ENCODE data around the gene PTPN7.
"Not testable (repeated sequence)": the region's sequence is repeated elsewhere in the genome, so short reads cannot be mapped to it uniquely, and the experiment has no call there.

Gene PTPN7

DNA sequence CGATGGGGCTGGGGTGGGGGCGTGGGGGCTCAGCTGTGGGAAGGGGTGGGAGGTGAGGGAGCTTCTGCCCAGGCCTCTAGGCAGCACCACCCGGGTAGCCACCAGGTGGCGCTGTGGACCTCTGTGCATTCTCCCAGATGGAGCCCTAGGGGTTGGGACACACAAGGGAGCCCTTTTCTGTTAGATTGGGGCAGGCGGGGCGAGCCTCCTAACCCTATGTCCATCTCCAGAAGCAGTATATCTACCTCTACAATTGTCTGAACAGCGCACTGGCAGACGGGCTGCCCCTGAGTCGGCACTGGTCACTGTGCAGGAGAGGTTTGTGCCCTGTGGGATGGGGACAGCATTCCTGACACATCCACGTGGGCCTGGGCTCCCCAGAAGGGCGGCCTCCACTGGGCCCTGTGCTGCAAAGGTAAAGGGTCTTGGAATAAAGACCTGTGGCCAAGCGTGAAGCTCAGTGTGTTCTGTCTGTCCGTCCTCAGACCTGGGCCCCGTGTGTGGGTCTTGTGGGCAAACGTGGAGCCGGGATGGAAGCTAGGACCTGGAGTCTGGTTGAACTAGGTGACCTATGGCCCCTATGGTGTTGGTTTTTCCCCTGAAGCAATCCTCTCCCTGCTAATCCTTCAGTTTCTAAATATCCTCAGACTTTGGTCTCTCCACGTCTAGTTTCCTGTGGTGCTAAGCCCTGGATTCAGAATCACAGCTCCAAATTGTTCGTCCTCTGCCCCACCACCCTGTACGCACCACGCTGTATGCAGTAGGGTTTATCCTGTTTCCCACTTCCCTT, 28.8 kb upstream of the PTPN7 start:
- DNase-seq = peak; percentile 41 to 73 (median 71)

DNA sequence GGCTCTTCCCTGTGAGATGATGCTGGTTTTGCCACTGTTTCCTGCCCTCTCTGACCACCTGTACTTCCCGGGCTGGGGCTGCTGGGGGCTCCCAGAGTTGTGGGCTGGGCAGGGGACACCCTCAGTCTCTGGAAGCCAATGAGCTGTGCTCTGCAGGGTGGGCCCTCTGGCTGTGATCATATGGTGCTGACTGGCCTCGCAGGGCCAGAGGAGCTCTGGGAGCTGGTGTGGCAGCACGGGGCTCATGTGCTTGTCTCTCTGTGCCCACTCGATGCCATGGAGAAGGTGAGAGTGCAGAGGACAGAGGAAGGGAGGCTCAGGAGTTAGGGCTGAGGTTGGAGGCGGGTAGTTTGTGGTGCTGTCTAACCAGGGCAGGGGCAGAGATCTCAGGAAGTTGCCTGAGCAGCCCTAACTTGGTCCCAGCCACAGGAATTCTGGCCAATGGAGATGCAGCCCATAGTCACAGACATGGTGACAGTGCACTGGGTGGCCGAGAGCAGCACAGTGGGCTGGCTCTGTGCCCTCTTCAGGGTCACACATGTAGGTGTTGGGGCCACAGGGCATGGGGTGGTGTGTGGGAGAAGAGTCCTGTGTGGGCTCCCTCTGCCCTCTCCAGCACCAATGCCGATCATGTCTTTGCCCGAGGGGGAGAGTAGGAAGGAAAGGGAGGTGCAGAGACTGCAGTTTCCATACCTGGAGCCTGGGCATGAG, 27.4 kb upstream of the PTPN7 start:
- no peak for DNase-seq

DNA sequence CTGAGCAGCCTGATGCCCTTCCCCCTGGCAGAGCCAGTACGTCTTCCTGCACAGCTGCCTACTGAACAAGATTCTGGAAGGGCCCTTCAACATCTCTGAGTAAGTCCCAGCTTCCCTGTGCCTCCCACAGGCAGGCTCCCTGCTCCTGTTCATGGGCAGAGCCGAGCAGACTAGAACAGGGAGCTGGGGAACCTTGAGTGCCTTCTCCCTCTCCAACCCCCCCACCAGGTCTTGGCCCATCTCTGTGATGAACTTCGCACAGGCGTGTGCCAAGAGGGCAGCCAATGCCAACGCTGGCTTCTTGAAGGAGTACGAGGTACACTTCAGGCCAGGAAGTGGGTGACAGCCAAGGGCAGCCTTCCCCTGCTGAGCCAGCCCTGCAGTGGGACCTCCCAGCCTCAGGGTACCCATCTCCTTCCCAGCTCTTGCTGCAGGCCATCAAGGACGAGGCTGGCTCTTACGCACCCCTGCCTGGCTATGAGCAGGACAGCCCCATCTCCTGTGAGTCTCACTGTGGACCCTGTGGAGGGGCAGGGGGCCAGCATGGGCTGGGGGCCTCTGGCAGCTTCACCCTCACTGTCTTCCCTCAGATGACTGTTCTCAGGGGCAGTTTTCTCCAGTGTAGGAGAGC, 26.8 kb upstream of the PTPN7 start:
- DNase-seq = no peak

DNA sequence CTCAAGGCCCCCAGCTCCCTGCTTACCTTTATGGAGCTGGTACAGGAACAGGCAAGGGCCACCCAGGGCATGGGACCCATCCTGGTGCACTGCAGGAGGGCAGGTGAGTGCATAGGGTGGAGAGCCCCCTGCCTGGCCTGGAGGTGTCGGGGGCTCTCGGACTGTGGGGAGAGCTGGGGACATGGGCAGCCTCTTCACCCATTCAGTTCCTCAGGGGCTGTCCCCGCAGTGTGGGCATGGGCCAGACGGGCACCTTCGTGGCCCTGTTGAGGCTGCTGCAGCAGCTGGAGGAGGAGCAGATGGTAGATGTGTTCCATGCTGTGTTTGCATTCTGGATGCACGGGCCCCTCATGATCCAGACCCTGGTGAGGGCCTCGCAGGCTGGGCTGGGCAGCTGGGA, 25.9 kb upstream of the PTPN7 start:
- no peak for DNase-seq

DNA sequence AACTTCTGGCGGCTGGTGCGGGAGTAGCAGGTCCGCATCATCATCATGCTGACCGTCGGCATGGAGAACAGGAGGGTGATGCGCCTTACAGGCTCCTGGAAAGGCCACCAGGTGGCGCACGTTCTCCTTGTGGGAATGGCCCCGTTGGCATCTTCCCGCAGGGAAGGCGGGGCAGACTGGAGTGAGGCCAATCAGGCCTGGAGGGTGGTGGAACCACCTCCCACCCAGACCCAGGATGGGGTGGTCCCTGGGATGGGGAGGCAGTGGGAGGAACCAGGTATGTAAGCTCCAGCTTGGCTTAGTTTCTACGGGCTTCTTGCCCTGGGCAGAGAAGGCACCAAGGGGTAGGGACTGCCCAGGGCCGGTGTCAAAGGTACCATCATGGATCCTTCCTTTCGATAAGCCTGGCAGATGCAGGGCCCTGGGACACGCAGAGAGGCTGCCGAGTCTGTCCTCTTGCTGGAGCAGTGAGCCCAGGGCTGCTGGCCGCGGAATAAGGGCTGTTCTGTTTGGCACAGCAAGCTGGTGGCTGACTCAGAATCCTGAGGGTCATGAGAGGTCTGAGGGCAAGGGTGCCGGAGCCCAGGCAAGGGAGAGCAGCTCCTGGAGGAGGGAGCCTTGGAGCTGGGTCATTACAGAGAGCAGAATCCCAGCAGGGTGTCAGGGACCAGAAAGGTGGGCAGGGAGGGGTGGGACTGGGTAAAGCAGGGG, 24.5 kb upstream of the PTPN7 start:
- DNase-seq = peak; percentile 36 to 66 (median 60)

DNA sequence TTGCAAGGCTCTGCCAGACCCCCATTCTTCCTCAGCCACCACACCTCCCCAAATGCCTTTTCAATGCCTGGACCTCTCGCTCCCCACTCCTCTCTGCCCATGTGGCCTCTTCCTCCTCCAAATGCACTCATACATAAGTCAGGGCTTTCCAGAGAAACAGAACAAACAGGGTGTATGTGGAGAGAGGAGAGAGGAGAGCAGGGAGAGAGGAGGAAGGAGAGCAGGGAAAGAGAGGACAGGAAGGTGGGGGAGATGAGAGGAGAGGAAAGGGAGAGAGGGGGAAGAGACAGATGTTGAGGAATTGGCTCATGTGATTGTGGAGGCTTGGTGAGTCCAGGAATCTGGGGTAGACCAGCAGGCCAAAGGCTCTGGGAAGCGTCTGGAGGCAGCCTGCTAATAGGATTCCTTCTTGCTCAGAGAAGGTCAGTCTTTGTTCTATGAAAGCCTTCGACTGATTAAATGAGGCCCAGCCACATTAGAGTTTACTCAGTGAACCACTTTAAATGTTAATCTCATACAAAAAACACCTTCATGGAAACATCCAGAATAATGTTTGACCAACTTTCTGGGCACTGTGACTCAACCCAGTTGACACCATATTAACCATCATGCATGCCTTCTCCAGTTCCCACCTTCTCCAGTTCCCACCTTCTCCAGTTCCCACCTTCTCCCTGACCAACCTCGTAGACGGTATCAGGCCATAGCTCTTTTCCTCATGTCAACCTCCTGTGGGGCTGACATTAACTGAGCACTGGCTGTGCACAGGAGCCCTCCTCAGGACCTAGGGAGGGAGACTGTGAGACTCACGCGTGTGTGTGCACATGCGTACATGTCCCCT, 21.9 kb upstream of the PTPN7 start:
- no peak for DNase-seq

DNA sequence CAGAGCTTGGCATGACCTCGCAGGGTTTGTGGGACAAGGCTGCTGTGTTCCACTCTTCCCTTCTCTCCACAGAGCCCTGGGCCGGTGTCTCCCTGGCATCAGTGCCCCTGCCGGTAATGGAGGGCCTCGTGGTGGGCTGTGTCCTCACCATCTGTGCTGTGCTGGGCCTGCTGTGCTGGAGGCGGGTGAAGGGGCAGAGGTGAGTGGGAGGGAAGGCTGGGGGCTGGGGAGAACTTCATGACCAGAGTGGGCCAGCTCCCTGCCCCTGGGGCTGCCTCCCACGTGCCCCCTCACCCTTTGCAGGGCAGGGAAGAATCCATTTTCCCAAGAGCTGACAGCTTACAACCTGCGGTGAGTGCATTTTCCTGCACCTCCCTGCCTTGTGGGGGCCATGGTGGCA, 21.2 kb upstream of the PTPN7 start:
- no peak for DNase-seq

DNA sequence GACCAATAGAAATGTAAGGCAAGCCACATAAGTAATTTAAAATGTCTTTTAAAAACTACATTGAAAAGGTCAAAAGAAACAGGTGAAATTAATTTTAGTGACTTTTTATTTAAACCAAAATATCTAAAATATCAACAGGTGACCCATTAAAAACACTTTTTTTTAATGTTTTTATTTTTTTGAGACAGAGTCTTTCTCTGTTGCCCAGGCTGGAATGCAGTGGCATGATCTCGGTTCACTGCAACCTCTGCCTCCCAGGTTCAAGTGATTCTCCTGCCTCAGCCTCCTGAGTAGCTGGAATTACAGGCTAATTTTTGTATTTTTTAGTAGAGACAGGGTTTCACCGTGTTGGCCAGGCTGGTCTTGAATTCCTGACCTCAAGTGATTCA, 20.3 kb upstream of the PTPN7 start:
- not testable (repeated sequence) for DNase-seq

DNA sequence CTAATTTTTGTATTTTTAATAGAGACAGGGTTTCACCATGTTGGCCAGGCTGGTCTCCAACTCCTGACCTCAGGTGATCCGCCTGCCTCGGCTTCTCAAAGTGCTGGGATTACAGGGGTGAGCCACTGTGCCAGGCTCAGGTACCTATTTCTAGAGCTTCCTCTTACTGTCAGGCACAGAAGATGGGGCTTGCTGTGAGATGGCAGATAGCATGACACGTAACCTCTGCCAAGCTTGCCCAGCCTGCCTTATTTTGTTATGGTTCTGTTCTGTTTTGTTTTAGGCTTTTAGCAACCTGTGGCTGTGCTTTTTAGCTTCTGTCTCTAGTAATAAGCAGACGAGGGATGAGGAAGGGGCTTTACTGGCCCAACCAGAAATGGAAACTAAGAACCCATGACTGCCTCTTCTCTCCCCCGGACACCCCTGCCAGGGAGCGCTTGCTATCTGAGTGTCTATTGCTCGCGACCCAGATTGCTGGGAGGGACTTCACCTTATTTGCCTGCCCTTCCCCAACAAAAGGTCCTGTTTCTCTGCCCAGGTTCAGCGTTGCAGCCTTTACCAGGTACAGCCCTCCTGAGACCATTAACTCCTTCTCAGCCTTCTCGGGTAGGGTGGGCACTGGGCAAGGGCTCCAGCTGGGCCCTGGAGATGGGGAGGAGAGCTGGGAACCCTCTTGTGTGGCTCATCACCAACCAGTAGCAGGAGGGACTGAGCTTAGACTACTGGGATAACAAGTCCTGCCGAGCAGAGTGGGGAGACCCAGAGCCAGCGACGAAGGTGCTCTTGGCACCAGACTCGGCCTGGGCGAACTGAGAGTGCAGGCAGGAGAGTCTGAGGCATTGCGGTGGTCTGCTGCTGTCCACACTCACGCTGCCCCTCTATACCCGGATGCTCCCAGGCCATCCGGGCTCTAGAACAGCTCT, 19.7 kb upstream of the PTPN7 start:
- DNase-seq = no peak

DNA sequence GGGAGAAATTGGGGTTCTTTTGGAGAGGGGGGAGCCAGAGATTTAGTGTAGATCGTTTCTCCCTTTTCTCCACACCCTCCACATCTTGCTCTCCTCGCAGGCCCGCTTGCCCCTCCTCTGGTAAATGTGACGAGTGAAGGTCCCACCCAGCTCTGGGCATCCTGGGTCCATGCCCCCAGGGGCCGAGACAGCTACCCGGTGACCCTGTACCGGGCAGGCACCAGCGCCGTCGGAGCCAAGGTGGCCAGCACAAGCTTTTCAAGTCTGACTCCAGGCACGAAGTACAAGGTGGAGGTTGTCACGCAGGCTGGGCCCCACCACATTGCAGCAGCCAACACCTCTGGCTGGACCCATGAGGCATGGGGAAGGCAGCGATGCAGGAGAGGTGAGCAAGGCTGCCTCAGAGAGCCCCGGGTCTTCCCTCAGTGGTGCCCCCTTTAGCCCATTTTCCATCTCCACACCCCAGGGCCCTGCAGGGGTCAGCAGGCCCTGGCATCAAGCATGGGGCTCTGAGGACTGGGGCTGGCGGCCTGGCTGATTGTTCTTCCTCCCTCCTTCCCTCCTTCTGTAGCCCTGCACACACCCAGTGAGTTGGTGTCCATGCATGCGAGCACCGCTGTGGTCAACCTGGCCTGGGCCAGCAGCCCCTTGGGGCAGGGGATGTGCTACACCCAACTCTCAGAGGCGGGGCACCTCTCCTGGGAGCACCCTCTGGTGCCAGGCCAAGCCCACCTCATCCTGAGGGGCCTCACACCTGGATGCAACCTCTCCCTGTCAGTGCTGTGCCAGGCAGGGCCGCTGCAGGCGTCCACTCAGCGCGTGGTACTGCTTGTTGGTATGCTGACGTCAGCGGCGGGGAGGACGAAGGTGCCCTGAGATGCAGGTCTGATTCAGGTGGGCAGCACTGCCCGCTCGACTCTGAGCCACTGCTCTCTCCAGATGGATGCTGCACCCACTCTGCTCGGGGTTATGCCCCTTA, 16.8 kb upstream of the PTPN7 start:
- no peak for DNase-seq

DNA sequence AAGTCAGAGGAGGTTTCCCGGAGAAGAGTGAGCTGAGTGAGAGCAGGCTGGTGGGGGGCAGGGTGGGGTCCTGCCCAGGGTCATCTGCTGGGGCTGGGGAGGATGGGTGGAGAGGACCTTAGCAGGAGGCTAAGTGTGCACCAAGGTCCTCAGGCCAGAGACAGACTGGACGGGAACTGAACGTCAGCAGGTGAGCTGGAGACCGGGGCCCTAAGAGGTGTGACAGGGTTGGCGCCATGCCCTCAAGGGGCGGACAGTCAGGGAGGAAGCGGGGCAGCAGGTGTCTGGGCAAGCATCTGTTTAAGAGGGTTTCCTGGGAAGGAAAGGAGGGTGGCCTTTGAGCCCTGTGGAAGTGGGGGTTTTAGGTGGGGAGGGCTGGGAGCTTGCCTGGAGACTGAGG, 13.6 kb upstream of the PTPN7 start:
- no peak for DNase-seq

DNA sequence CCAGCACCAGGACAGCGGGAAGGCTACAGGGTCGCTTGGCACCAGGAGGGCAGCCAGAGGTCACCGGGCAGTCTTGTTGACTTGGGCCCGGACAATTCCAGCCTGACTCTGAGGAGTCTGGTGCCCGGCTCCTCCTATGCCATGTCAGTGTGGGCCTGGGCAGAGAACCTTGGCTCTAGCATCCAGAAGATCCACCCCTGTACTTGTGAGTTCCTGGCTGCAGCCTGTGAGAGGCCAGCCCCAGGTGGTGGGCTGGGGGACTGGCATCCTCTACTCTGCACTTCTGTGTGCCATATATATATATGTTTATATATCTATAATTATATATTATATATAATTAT, 11.6 kb upstream of the PTPN7 start:
- DNase-seq = peak in 1 of 5 experiments; percentile 33

DNA sequence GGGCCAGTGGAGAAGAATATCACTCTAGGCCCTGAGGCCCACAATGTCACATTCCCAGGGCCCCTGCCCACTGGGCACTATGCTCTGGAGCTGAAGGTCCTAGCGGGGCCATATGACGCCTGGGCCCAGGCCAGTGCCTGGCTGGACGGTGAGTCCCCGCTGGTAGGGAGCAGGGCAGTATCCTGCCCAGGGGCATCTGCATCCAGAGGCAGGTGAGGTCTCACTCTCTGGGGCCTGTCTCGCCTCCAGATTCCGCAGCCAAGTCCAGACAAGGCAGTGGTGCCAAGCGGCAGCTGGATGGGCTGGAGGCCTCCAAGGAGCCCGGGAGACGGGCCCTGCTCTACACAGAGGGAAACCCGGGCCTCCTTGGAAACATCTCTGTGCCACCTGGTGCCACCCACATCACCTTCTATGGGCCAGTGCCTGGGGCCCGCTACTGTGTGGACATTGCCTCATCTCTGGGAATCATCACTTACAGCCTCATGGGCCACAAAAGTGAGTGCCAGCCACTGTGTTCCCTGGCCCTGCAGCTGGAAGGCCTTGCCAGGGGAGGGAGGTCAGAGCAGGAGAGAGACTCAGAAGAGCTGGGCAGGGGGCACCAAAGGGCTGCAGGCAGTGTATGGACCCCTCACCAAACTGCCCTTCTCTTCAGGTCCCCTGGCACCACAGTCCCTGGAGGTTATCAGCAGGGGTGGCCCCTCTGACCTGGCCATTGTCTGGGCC, 11.1 kb upstream of the PTPN7 start:
- DNase-seq = no peak

DNA sequence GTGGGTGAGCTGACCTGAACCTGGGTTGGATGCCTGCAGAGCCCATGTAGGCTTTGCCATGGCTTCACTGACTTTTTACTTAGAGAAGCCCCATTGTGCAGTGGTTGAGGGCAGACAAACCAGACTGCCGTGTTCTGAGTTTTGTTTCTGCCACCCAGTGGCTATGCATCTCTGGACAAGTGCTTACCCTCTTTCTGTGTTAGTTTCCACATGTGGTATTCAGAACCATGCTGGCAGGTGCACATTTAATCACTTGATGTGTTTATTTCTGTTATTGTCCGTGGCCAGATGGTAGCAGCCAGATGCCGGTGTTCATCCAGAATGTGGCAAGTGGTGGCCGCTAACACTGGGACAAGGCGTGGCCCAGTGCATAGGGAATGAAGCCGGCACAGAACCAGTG, 10.3 kb upstream of the PTPN7 start:
- DNase-seq = peak in 1 of 5 experiments; percentile 60

DNA sequence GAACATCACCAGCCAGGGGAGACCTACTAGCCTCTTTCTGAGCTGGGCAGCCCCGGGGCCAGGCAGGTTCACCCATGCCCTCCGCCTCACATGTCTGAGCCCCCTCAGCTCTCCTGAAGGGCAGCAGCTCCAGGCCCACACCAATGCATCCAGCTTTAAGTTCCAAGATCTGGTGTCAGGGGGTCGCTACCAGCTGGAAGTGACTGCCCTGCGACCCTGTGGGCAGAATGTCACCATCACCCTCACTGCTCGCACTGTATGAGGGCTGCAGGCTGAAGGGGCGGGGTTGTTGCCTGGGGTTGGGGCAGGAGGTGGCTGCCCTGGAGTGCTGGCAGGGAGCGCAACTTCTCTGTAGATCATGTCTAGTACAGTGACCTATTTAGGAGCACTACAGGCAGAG, 8.5 kb upstream of the PTPN7 start:
- DNase-seq = no peak

DNA sequence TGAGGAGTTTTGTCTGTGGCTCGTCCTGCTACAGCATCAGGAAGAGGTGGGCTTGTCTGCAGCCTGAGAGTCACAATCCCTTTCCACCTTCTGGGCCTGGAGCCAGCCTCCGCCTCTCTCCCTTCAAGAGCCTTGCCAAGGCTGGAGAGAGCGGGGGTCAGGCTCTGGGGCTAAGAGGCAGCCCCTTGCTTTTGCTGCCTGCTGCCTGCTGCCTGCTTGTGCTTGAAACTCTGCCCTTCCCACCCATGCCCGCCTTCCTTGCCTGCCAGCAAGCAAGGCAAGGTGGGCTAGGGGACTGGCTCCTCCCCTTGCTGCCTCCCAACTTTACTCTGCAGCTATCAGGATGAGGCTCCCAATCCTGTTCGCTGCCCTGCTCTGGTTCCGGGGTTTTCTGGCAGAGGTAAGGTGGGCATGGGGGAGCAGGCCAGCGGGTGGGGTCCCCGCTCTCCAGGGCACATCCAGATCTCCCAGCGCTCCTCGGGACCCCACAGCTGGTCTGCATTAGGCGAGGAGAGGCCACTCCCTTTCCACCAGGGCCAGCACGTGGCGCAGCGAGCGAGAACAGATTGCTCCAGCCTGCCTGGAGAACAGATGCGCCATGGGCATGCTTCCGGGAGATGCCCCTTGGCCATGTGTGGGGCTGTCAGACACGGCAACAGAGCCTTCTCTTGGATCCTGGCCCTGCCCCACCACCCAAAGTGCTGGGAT, 7.5 kb upstream of the PTPN7 start:
- no peak for DNase-seq

DNA sequence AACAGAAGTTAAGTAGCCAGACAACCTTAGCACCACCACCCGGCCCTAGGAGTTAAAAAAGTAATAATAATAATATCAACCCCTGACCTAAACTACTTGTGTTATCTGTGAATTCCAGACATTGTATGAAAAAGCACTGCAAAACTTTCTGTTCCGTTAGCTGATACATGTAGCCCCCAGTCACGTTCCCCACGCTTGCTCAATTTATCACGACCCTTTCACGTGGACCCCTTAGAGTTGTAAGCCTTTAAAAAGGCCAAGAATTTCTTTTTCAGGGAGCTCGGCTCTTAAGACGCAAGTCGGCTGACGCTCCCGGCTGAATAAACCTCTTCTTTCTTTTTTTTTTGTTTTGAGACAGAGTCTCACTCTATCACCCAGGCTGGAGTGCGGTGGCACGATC, 6.7 kb upstream of the PTPN7 start:
- DNase-seq = not testable (repeated sequence)

All from T-helper 2 cell (primary cell).